HepG2 (cell line): Measurements from ENCODE around the gene XIAP. TPM values are rescaled to one million over a fixed set of nuclear protein-coding genes. Genes with fewer than 3 reads are reported as not detected.

Experiments
- ATAC-seq: fragments of 200-7000 bp; cut with Tn5 transposase; 3 replicates; pipeline ENCODE4 v1.9.1; 2020; ENCODE audit warnings: mild to moderate bottlenecking, moderate library complexity
- BruUV-seq: library from RNA; stranded (reverse); fragments of 400-500 nt; replicated peaks from 2 replicates; lab custom pipeline; 2021; lab: Mats Ljungman, UMichigan
- CTCF ChIA-PET: fragments of 300-600 bp; formaldehyde crosslinking; extraction: SDS; loops from one replicate; lab custom pipeline; 2021; ENCODE audit warnings: low total read pairs, inconsistent platforms, low intra/inter-chr PET ratio; lab: Yijun Ruan, JAX
- POLR2A ChIA-PET: fragments of 350-600 bp; sonication (Branson Sonifier 250); formaldehyde crosslinking; loops from one replicate; lab custom pipeline; 2020; ENCODE audit warnings: antibody characterized with exemption, inconsistent platforms; lab: Yijun Ruan, JAX
- DNase-seq: peaks from one replicate; pipeline ENCODE4 v3.0.0-alpha.2; 2015; ENCODE audit warnings: low spot score
- FAIRE-seq: peaks from 3 replicates; lab custom pipeline; 2011; peaks lifted over from hg19 to GRCh38; lab: Jason Lieb, UNC
- H2AFZ ChIP-seq: one replicate; pipeline ENCODE4 v1.6.1; 2011; ENCODE audit warnings: low read length, inconsistent platforms
- H3K27ac ChIP-seq: fragments of 300-600 bp; 3 replicates; pipeline ENCODE4 v1.8.0; 2011; ENCODE audit warnings: mixed run types, mild to moderate bottlenecking, mixed read lengths, low read length, inconsistent platforms; ENCODE audit not compliant: insufficient read depth; ENCODE audit errors: extremely low read length
- H3K27me3 ChIP-seq, 2 experiments: fragments of 200-600 bp in 1 of 2; 2 replicates in 1 of 2; 3 replicates in 1 of 2; pipeline versions ENCODE4 v1.6.0 to v1.8.0; 2011; ENCODE audit warnings: low read length in 2 of 2, mild to moderate bottlenecking in 2 of 2, moderate library complexity in 2 of 2, inconsistent platforms in 1 of 2; ENCODE audit not compliant: insufficient read depth in 2 of 2, control insufficient read depth in 1 of 2
- H3K36me3 ChIP-seq, 2 experiments: fragments of 200-600 bp in 1 of 2; replicated peaks in 1 of 2; 2 replicates in 1 of 2; 3 replicates in 1 of 2; pipeline versions ENCODE4 v1.5.1 to v1.8.0; 2011; ENCODE audit warnings: low read length in 2 of 2, inconsistent platforms in 1 of 2; ENCODE audit not compliant: insufficient read depth in 2 of 2, control insufficient read depth in 1 of 2
- H3K4me1 ChIP-seq: 2 replicates; pipeline ENCODE4 v1.5.1; 2012; ENCODE audit warnings: low read length, inconsistent platforms; ENCODE audit not compliant: insufficient read depth
- H3K4me2 ChIP-seq: 2 replicates; pipeline ENCODE4 v1.6.0; 2011; ENCODE audit warnings: low read depth, low read length, inconsistent platforms
- H3K4me3 ChIP-seq, 3 experiments: fragments of 200-600 bp in 1 of 3; sonication (generic), shearing (Covaris generic) in 1 of 3; replicated peaks in 1 of 3; 2 replicates each; pipeline ENCODE4 v1.5.1; 2011 to 2016; ENCODE audit warnings: low read length in 3 of 3, inconsistent platforms in 2 of 3, low read depth in 2 of 3, mild to moderate bottlenecking in 2 of 3, control low read depth in 1 of 3, mixed read lengths in 1 of 3; ENCODE audit not compliant: insufficient read depth in 1 of 3
- H3K79me2 ChIP-seq: one replicate; pipeline ENCODE4 v1.6.1; 2011; ENCODE audit warnings: low read length, inconsistent platforms; ENCODE audit not compliant: insufficient read depth
- H3K9ac ChIP-seq: 2 replicates; pipeline ENCODE4 v1.6.0; 2011; ENCODE audit warnings: mild to moderate bottlenecking, low read depth, low read length, inconsistent platforms; ENCODE audit not compliant: insufficient read depth
- H3K9me3 ChIP-seq: 2 replicates; pipeline ENCODE4 v1.5.1; 2012; ENCODE audit warnings: mild to moderate bottlenecking, low read length
- H4K20me1 ChIP-seq: 2 replicates; pipeline ENCODE4 v1.6.0; 2011; ENCODE audit warnings: inconsistent platforms, mild to moderate bottlenecking, low read length, moderate library complexity; ENCODE audit not compliant: insufficient read depth
- ARNT2 ChIP-seq: sonication (generic); formaldehyde crosslinking; IDR thresholded peaks from 2 replicates; pipeline ENCODE4 v1.8.0; 2022; ENCODE audit warnings: mild to moderate bottlenecking, low read depth, missing genetic modification reagents, moderate library complexity
- CSRNP1 ChIP-seq: sonication (generic); formaldehyde crosslinking; IDR thresholded peaks from 2 replicates; pipeline ENCODE4 v1.8.1; 2023; ENCODE audit warnings: mild to moderate bottlenecking, missing genetic modification reagents
- GRHL1 ChIP-seq: sonication (generic); formaldehyde crosslinking; conservative IDR thresholded peaks from 2 replicates; pipeline ENCODE4 v1.8.0; 2022; ENCODE audit warnings: missing genetic modification reagents
- KDM1A ChIP-seq: IDR thresholded peaks from 2 replicates; pipeline ENCODE4 v1.6.1; 2016; ENCODE audit warnings: missing compliant biosample characterization
- KLF12 ChIP-seq: sonication (generic); formaldehyde crosslinking; IDR thresholded peaks from 2 replicates; pipeline ENCODE4 v1.4.0; 2020; ENCODE audit warnings: missing genetic modification reagents, borderline replicate concordance
- MLLT10 ChIP-seq: sonication (generic); formaldehyde crosslinking; IDR thresholded peaks from 2 replicates; pipeline ENCODE4 v1.4.0; 2020; ENCODE audit warnings: missing genetic modification reagents
- MYC ChIP-seq: sonication (generic); formaldehyde crosslinking; IDR thresholded peaks from 2 replicates; pipeline ENCODE4 v1.9.0; 2021; ENCODE audit warnings: missing genetic modification reagents, borderline replicate concordance
- NCOR1 ChIP-seq: fragments of 200-600 bp; sonication (generic); IDR thresholded peaks from 2 replicates; pipeline ENCODE4 v1.7.0; 2017; ENCODE audit warnings: antibody characterized with exemption, low read length, borderline replicate concordance
- SAFB2 ChIP-seq: sonication (generic); formaldehyde crosslinking; IDR thresholded peaks from 2 replicates; pipeline ENCODE4 v1.5.1; 2020; ENCODE audit warnings: missing genetic modification reagents, low read depth, mild to moderate bottlenecking, borderline replicate concordance
- ZFP36 ChIP-seq: fragments of 150-350 bp; IDR thresholded peaks from 2 replicates; pipeline ENCODE4 v1.6.1; 2018; ENCODE audit warnings: borderline replicate concordance, low read length, low read depth; ENCODE audit not compliant: partially characterized antibody
- ZNF329 ChIP-seq: sonication (generic); formaldehyde crosslinking; IDR thresholded peaks from 2 replicates; pipeline ENCODE4 v1.9.0; 2021; ENCODE audit warnings: low read depth, mild to moderate bottlenecking, missing genetic modification reagents
- ZNF430 ChIP-seq: sonication (generic); formaldehyde crosslinking; IDR thresholded peaks from 2 replicates; pipeline ENCODE4 v1.9.0; 2021; ENCODE audit warnings: mild to moderate bottlenecking, missing genetic modification reagents
- ZNF501 ChIP-seq: sonication (generic); formaldehyde crosslinking; IDR thresholded peaks from 2 replicates; pipeline ENCODE4 v1.5.1; 2020; ENCODE audit warnings: mild to moderate bottlenecking, moderate library complexity, missing genetic modification reagents
- ZNF598 ChIP-seq: sonication (generic); formaldehyde crosslinking; IDR thresholded peaks from 2 replicates; pipeline ENCODE4 v1.5.1; 2020; ENCODE audit warnings: mild to moderate bottlenecking, missing genetic modification reagents, borderline replicate concordance
- ZNF777 ChIP-seq: sonication (generic); formaldehyde crosslinking; IDR thresholded peaks from 2 replicates; pipeline ENCODE4 v1.4.0; 2020; ENCODE audit warnings: missing genetic modification reagents
- WGBS: methylation state at CpG from one replicate; pipeline ENCODE4 v1.1.6; 2017; ENCODE audit warnings: low lambda C conversion rate; 5-methylcytosine and 5-hydroxymethylcytosine counted together
- in situ Hi-C: cut with HindIII; loops from 2 replicates; pipeline ENCODE4 v1.10.0; 2017; ENCODE audit warnings: low pct_unique_long_range_greater_than_20kb; ENCODE audit not compliant: extremely low pct_ligation_motif_present
- intact Hi-C: fragments of 100-400 bp; cut with micrococcal nuclease; formaldehyde crosslinking; loops from one replicate; pipeline ENCODE4 v1.10.0; 2022; ENCODE audit not compliant: unreplicated experiment
- polyA plus RNA-seq, 8 experiments: library from polyadenylated mRNA; depleted of rRNA in 3 of 8; stranded (reverse) in 7 of 8; unstranded in 1 of 8; fragments of >200 nt; fragmentation: Illumina TruSeq in 4 of 8; extraction: Trizol in 4 of 8; gene quantifications; 2 replicates each; pipeline versions ENCODE4 v1.2.1 to v1.2.3, GENCODE V29; 2011 to 2016; ENCODE audit warnings: low read depth in 4 of 8, missing spikeins in 1 of 8, mixed read lengths in 1 of 8; ENCODE audit not compliant: insufficient read depth in 1 of 8
- total RNA-seq, 5 experiments: library from RNA; depleted of rRNA; stranded (reverse); fragments of >200 nt; fragmentation: Illumina TruSeq; extraction: Trizol; gene quantifications; 2 replicates each; pipeline ENCODE4 v1.2.3, GENCODE V29; 2016; ENCODE audit warnings: low read depth in 1 of 5
- TF ChIP-seq, protein P1 (sequence below): sonication (generic); formaldehyde crosslinking; IDR thresholded peaks from 2 replicates; pipeline ENCODE4 v1.5.1; 2020; ENCODE audit warnings: missing genetic modification reagents, mild to moderate bottlenecking, borderline replicate concordance
- TF ChIP-seq, protein P2 (sequence below): sonication (generic); formaldehyde crosslinking; IDR thresholded peaks from 2 replicates; pipeline ENCODE4 v1.9.0; 2021; ENCODE audit warnings: missing genetic modification reagents, borderline replicate concordance

XIAP gene
- total and polyA plus RNA-seq, 2 of the 13 experiments (the other 11 are each of a cell fraction or from before 2014, with no cell fraction given) = 12.9 to 29.5 TPM

DNA sequence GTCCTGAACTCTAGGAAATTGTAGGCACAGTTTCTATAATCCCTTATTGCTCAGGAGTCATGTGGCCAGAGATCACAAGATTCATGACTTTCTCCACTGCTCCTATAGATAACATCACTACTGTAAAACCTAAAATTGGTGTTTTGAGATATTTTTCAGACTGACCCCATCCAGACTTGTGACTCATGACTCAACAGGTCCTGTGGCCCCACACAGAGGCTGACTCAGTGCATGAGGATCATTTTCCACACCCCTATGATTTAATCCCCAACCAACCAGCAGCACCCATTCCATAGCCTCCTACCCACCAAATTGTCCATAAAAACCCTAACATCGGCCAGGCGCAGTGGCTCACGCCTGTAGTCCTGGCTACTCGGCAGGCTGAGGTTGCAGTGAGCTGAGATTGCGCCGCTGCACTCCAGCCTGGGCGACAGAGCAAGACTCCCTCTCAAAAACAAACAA lies 13.2 kb upstream of the XIAP start:
- POLR2A ChIA-PET = no interaction called here
- H2AFZ ChIP-seq = no peak overlapping the region
- CTCF ChIA-PET = no interaction called here
- in situ Hi-C loops = no loop called here
- no peaks in the 10 kb centered on the region for H3K9me3 ChIP-seq
- no peak overlapping the region for H3K27ac ChIP-seq
- intact Hi-C loops = no loop called here
- H3K4me1 ChIP-seq = no peaks in the 10 kb centered on the region; the same call in 1 of the 2 replicates
- H3K4me3 ChIP-seq = no peak overlapping the region
- no peaks in the 10 kb centered on the region for H3K36me3 ChIP-seq
- DNase-seq = no peak
- H3K79me2 ChIP-seq = no peaks in the 10 kb centered on the region
- no peak overlapping the region for H3K9ac ChIP-seq
- FAIRE-seq = no peak
- no peaks in the 10 kb centered on the region for H4K20me1 ChIP-seq
- 78% methylated on average over 7 of the region's 7 CpGs for WGBS
- no peaks in the 10 kb centered on the region for H3K27me3 ChIP-seq
- ATAC-seq = no peak
- no TSS peak for BruUV-seq
- no peak overlapping the region for H3K4me2 ChIP-seq
- TF ChIP-seq, protein P1, sequence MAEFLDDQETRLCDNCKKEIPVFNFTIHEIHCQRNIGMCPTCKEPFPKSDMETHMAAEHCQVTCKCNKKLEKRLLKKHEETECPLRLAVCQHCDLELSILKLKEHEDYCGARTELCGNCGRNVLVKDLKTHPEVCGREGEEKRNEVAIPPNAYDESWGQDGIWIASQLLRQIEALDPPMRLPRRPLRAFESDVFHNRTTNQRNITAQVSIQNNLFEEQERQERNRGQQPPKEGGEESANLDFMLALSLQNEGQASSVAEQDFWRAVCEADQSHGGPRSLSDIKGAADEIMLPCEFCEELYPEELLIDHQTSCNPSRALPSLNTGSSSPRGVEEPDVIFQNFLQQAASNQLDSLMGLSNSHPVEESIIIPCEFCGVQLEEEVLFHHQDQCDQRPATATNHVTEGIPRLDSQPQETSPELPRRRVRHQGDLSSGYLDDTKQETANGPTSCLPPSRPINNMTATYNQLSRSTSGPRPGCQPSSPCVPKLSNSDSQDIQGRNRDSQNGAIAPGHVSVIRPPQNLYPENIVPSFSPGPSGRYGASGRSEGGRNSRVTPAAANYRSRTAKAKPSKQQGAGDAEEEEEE (CRISPR knock-in tag) = no peak
- TF ChIP-seq ZNF777 (CRISPR knock-in tag) = no peak
- no peak for TF ChIP-seq ZNF329 (CRISPR knock-in tag)
- TF ChIP-seq MLLT10 (CRISPR knock-in tag) = no peak
- TF ChIP-seq SAFB2 = no peak
- TF ChIP-seq ZFP36 = no peak
- no peak for TF ChIP-seq NCOR1
- TF ChIP-seq KDM1A (CRISPR knock-in tag) = no peak
- TF ChIP-seq, protein P2, sequence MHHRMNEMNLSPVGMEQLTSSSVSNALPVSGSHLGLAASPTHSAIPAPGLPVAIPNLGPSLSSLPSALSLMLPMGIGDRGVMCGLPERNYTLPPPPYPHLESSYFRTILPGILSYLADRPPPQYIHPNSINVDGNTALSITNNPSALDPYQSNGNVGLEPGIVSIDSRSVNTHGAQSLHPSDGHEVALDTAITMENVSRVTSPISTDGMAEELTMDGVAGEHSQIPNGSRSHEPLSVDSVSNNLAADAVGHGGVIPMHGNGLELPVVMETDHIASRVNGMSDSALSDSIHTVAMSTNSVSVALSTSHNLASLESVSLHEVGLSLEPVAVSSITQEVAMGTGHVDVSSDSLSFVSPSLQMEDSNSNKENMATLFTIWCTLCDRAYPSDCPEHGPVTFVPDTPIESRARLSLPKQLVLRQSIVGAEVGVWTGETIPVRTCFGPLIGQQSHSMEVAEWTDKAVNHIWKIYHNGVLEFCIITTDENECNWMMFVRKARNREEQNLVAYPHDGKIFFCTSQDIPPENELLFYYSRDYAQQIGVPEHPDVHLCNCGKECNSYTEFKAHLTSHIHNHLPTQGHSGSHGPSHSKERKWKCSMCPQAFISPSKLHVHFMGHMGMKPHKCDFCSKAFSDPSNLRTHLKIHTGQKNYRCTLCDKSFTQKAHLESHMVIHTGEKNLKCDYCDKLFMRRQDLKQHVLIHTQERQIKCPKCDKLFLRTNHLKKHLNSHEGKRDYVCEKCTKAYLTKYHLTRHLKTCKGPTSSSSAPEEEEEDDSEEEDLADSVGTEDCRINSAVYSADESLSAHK (CRISPR knock-in tag) = no peak
- TF ChIP-seq ZNF430 (CRISPR knock-in tag) = no peak
- no peak for TF ChIP-seq KLF12
- TF ChIP-seq GRHL1 (CRISPR knock-in tag) = no peak
- no peak for TF ChIP-seq ARNT2 (CRISPR knock-in tag)
- no peak for TF ChIP-seq CSRNP1
- no peak for TF ChIP-seq ZNF501 (CRISPR knock-in tag)
- no peak for TF ChIP-seq ZNF598 (CRISPR knock-in tag)
- TF ChIP-seq MYC (CRISPR knock-in tag) = no peak
